NB4 (cell line): ENCODE results near the gene TBCB.

Experiments
- MYC ChIP-seq: IDR thresholded peaks from 2 replicates; pipeline ENCODE4 v1.6.1; 2011; ENCODE audit warnings: low read depth, low read length
- POLR2A ChIP-seq: IDR thresholded peaks from 2 replicates; pipeline ENCODE4 v1.6.1; 2011; ENCODE audit warnings: mild to moderate bottlenecking; ENCODE audit not compliant: insufficient read length; ENCODE audit errors: extremely low read depth
- TF ChIP-seq, protein P1 (sequence below): IDR thresholded peaks from one replicate; pipeline ENCODE4 v1.5.1; 2012; ENCODE audit warnings: low read depth, low read length
- TF ChIP-seq, protein P2 (sequence below): IDR thresholded peaks from 2 replicates; pipeline ENCODE4 v1.6.1; 2011; ENCODE audit warnings: low read depth, low read length

DNA sequence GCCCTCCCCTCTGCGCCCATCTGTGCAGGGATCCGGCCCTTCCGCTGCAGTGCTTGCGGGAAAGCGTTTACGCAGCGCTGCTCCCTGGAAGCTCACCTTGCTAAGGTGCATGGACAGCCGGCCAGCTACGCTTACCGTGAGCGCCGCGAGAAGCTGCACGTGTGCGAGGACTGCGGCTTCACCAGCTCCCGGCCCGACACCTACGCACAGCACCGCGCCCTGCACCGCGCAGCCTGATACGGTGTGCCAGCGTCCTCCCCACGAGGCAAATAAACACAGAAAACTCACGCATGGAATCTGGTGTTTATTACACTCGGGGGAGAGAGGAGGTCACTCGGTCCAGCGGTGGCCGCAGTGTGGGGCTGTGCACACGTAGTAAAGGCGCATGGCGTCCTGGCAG lies 1.8 kb upstream of the TBCB start:
- TF ChIP-seq MYC, result no peak
- no peak for TF ChIP-seq POLR2A
- TF ChIP-seq, protein P1, sequence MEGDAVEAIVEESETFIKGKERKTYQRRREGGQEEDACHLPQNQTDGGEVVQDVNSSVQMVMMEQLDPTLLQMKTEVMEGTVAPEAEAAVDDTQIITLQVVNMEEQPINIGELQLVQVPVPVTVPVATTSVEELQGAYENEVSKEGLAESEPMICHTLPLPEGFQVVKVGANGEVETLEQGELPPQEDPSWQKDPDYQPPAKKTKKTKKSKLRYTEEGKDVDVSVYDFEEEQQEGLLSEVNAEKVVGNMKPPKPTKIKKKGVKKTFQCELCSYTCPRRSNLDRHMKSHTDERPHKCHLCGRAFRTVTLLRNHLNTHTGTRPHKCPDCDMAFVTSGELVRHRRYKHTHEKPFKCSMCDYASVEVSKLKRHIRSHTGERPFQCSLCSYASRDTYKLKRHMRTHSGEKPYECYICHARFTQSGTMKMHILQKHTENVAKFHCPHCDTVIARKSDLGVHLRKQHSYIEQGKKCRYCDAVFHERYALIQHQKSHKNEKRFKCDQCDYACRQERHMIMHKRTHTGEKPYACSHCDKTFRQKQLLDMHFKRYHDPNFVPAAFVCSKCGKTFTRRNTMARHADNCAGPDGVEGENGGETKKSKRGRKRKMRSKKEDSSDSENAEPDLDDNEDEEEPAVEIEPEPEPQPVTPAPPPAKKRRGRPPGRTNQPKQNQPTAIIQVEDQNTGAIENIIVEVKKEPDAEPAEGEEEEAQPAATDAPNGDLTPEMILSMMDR, result no peak
- TF ChIP-seq, protein P2, sequence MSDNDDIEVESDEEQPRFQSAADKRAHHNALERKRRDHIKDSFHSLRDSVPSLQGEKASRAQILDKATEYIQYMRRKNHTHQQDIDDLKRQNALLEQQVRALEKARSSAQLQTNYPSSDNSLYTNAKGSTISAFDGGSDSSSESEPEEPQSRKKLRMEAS, result no peak
